ENCODE results near the gene ZNF140. TPM values are rescaled to one million over a fixed set of nuclear protein-coding genes. Genes with fewer than 3 reads are reported as not detected.
A peak's percentile ranks its signal among the peaks of the same experiment; 100 is the strongest.

ZNF140 gene
- total RNA-seq, 2 experiments from 2014 or later: 14.6 to 16.2 TPM

DNA sequence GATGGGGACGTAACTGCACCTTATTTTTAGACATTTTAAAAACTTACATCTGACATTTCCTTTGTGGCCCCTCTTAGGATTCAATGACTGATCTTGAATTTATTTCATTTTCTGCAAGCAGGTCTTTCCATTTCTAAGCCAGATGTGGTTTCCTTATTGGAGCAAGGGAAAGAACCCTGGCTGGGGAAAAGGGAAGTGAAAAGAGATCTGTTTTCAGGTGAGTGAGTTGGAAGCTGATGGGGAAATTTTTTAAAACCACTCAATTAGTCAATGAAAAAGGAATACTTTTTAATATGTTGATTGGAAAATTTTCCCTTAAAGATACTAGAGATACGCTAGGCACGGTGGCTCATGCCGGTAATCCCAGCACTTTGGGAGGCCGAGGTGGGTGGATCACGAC is 2.6 kb downstream of the ZNF140 start:
- CTCF ChIA-PET: interaction anchor here (1.2 kb wide), 1 partner anchor 16 kb away, joined by 3 read pairs; no protein-coding TSS in a partner anchor
- Mint-ChIP-seq H3K4me1 (peaks cover 17% of the 10 kb centered on the region), H3K9me3 (peaks cover 54% of the 10 kb centered on the region), H3K27ac (no peak overlapping the region), H3K36me3 (ENCODE audit: low read depth) (peaks cover 71% of the 10 kb centered on the region), H3K4me3 (no peak overlapping the region), H3K27me3 (no peaks in the 10 kb centered on the region)
- DNase-seq: no peak
- POLR2A ChIA-PET: no interaction called here

DNA sequence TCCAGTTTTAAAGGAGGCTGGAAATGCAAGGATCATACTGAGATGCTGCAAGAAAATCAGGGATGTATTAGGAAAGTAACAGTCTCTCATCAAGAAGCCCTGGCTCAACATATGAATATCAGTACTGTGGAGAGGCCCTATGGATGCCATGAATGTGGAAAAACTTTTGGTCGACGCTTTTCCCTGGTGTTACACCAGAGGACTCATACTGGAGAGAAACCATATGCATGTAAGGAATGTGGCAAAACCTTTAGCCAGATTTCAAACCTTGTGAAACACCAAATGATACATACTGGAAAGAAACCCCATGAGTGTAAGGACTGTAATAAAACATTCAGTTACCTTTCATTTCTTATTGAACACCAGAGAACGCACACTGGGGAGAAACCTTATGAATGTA is 24.9 kb downstream of the ZNF140 start:
- H3K27me3 Mint-ChIP-seq: no peaks in the 10 kb centered on the region
- H3K27ac Mint-ChIP-seq: no peak overlapping the region
- H3K4me3 Mint-ChIP-seq: no peak overlapping the region
- ChIA-PET POLR2A (no interaction called here), CTCF (no interaction called here)
- no peak for DNase-seq
- no peaks in the 10 kb centered on the region for H3K4me1 Mint-ChIP-seq
- peaks cover 85% of the 10 kb centered on the region for H3K36me3 Mint-ChIP-seq (ENCODE audit: low read depth)
- H3K9me3 Mint-ChIP-seq: peaks cover 72% of the 10 kb centered on the region

DNA sequence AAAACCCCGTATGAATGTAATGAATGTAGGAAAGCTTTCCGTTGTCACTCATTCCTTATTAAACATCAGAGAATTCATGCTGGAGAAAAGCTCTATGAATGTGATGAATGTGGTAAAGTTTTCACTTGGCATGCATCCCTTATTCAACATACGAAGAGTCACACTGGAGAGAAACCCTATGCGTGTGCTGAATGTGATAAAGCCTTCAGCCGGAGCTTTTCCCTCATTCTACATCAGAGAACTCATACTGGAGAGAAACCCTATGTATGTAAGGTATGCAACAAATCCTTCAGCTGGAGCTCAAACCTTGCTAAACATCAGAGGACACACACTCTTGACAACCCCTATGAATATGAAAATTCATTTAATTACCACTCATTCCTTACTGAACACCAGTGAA is 25.5 kb downstream of the ZNF140 start:
- Mint-ChIP-seq H3K9me3 (peaks cover 68% of the 10 kb centered on the region), H3K4me1 (no peaks in the 10 kb centered on the region), H3K27ac (no peak overlapping the region), H3K27me3 (no peaks in the 10 kb centered on the region), H3K4me3 (no peak overlapping the region), H3K36me3 (ENCODE audit: low read depth) (peaks cover 80% of the 10 kb centered on the region)
- no peak for DNase-seq
- ChIA-PET CTCF (no interaction called here), POLR2A (no interaction called here)

DNA sequence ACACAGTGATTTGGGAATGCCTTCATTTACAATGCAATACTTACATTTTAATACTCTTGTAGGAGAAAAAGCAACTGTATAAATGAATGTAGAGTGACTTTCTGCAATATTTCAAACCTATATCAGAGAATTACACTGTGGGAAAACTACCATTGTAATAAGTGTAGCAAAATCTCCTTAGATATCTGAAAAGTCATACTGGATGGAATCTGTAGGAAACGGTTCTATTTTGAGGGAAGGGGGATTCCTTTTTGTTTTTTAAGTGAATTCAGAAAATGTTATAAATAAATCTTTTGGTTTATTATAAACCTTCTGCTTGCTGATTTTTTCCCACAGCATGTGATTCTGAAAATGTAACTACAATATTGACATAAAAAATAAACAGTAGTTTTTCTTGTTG is 26.4 kb downstream of the ZNF140 start:
- H3K27ac Mint-ChIP-seq: no peak overlapping the region
- peaks cover 61% of the 10 kb centered on the region for H3K9me3 Mint-ChIP-seq
- DNase-seq: no peak
- no peaks in the 10 kb centered on the region for H3K4me1 Mint-ChIP-seq
- POLR2A ChIA-PET: no interaction called here
- H3K4me3 Mint-ChIP-seq: no peak overlapping the region
- H3K36me3 Mint-ChIP-seq (ENCODE audit: low read depth): peaks cover 75% of the 10 kb centered on the region
- CTCF ChIA-PET: no interaction called here
- no peaks in the 10 kb centered on the region for H3K27me3 Mint-ChIP-seq

DNA sequence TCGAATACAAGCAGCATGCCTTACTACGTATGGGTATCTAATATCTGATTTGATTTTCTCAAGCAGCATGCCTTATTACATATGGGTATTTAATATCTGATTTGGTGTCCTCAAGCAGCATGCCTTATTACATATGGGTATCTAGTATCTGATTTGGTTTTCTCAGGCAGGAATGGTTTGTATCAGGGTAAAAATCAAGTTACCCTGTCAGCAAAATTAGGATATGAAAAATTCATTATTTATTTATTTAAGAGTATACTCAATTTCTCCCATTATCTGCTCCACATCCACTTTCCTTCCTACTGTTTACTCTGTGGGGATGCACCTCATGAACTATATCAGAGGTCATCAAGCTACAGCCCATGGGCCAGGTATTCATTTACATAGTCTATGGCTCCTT is 27.4 kb downstream of the ZNF140 start:
- peaks cover 60% of the 10 kb centered on the region for H3K9me3 Mint-ChIP-seq
- H3K4me1 Mint-ChIP-seq: no peaks in the 10 kb centered on the region
- no peaks in the 10 kb centered on the region for H3K27me3 Mint-ChIP-seq
- H3K4me3 Mint-ChIP-seq: no peak overlapping the region
- no peak for DNase-seq
- ChIA-PET POLR2A (no interaction called here), CTCF (no interaction called here)
- H3K36me3 Mint-ChIP-seq (ENCODE audit: low read depth): peaks cover 70% of the 10 kb centered on the region
- no peak overlapping the region for H3K27ac Mint-ChIP-seq

DNA sequence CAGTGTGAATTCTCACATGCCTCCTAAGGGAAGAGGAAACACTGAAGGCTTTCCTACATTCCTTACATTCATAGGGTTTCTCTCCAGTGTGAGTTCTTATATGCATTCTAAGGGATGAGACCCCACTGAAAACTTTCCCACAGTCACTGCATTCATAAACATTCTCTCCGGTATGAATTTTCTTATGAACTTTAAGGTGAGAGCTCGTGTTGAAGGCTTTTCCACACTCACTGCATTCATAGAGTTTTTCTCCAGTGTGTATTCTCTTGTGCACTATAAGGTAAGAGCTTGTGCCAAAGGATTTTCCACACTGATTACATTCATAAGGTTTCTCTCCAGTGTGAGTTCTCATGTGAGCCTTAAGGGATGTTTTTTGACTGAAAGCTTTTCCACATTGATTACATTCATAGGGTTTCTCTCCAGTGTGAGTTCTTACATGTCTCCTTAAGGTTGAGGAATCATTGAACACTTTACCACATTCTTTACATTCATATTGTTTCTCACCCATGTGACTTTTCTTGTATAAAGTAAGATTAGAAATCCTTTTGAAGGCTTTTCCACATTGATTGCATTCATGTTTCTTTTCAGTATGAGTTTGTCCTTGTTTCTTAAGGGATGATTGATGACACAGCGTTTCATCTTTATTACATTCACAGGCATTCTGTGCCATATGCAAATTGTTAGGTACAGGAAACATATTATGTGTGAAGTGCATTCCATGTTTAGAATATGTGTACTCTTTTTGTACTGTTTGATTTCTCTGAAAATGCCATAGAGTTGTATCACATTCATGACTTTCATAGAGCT is 39.9 kb downstream of the ZNF140 start:
- CTCF ChIA-PET: interaction anchor here (0.6 to 1.2 kb wide), 3 partner anchors 16 to 61 kb away, joined by 3 read pairs; partner anchors contain the start of gene ZNF268
- Mint-ChIP-seq H3K9me3 (peaks cover 69% of the 10 kb centered on the region), H3K4me1 (no peaks in the 10 kb centered on the region), H3K27ac (no peak overlapping the region), H3K27me3 (no peaks in the 10 kb centered on the region), H3K4me3 (no peak overlapping the region), H3K36me3 (ENCODE audit: low read depth) (peaks cover 78% of the 10 kb centered on the region)
- POLR2A ChIA-PET: no interaction called here
- DNase-seq: no peak

DNA sequence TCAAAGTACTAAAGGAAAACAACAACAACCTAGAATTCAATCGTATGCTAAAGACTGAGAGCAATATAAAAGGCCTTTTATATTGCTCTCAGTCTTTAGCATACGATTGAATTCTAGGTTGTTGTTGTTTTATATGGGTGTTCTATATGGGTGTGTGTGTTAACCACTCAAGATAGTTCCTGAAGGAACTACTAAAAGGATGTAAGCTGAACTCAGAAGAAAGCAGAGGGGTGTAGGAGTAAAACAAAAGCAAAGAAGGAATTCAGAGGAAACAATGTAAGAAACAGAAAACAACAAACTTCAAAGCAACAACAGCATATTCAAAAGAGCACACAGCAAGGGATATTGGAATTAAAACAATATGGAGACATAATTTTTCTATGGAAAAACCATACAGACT is 44.0 kb downstream of the ZNF140 start:
- H3K27ac Mint-ChIP-seq: no peak overlapping the region
- peaks cover 75% of the 10 kb centered on the region for H3K36me3 Mint-ChIP-seq (ENCODE audit: low read depth)
- peaks cover 53% of the 10 kb centered on the region for H3K9me3 Mint-ChIP-seq
- POLR2A ChIA-PET: no interaction called here
- no peak for DNase-seq
- CTCF ChIA-PET: no interaction called here
- H3K27me3 Mint-ChIP-seq: no peaks in the 10 kb centered on the region
- peaks cover 10% of the 10 kb centered on the region for H3K4me1 Mint-ChIP-seq
- H3K4me3 Mint-ChIP-seq: no peak overlapping the region

DNA sequence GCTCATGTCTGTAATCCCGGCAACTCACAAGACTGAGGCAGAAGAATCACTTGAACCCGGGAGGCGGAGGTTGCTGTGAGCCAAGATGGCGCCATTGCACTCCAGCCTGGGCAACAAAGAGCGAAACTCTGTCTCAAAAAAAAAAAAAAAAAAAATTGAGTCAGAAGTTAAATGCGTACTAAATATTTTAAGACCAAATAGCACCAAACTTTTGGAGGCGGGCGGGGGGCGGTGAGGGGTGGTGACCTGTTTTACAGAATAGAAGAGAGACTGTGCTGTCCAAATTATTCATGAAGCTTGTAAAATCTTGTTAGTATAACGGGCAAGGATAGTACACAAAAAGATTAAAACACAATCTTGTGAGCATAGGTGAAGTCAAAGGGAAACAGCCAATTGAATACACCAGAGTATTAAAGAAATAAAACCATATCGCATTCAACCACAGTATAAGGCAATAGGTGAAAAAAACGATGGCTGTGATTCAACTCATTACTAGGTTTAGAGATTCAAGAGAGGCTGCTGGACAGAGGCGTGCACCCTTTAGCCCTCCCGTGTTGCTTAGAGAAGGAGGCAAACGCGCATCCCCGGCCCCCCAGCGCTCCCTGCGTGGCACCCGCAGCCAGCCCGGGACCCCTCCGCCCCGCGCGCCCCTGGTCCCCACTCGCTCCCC is 48.8 kb downstream of the ZNF140 start:
- Mint-ChIP-seq H3K27ac (peak overlapping the region; percentile 99), H3K4me1 (peaks cover 22% of the 10 kb centered on the region), H3K36me3 (ENCODE audit: low read depth) (peaks cover 63% of the 10 kb centered on the region), H3K27me3 (no peaks in the 10 kb centered on the region), H3K9me3 (peaks cover 34% of the 10 kb centered on the region), H3K4me3 (peak overlapping the region; percentile 88)
- ChIA-PET CTCF (interaction anchor here (0.6 to 1.6 kb wide), 4 partner anchors 50 to 225 kb away, joined by 3 to 4 read pairs (median 3); no protein-coding TSS in a partner anchor), POLR2A (interaction anchor here (0.8 kb wide), 1 partner anchor 49 kb away, joined by 5 read pairs; no protein-coding TSS in a partner anchor)
- no peak for DNase-seq

DNA sequence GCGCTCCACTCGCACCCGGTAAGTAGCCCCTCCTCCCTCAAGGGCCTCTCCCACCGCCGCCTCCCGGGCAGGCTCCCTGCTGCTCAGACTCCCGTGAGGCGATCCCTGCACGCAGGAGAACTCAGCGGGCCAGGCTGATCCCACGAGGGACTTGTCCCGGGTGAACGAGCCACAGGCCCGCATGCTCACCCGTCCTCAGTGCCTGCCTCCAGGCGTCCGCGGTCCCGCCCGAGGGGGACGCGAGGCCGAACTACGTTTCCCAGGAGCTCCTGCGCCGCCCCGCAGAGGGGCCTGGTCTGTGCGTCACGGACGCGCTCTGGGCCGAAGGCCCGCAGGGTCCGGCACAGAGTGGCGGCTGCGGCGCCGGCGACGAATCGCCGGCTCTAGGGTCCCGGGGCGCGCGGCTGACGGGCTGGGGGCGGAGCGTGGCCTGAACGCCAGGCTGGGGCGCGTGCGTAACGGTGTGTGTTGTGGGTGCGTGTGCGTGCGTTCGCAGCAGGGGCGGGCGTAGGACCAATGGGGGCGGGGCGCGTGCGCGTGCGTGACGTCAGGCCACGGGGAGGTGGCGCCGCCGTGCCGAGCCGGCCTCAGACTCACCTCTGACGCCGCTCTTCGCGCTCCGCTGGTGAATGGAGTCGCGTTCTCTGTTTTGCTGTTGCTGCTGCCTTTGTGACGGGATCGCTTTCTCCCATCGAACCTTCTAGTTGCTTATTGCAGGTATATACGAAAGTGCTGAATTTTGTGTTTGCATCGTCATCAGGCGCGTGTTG is 49.5 kb downstream of the ZNF140 start, which contains the start of the genes ZNF10 and ZNF891:
ZNF10 (plus strand) TSS at position 590 of the 770 bp plus-strand sequence. CDS start 13,866 bp downstream, outside the sequence.
ZNF891 (minus strand) TSS at position 237 of the 770 bp plus-strand sequence. CDS start 8,356 bp downstream, outside the sequence.
- H3K9me3 Mint-ChIP-seq: peaks cover 36% of the 10 kb centered on the region
- peak; percentile 94 for DNase-seq
- peaks cover 62% of the 10 kb centered on the region for H3K36me3 Mint-ChIP-seq (ENCODE audit: low read depth)
- H3K27me3 Mint-ChIP-seq: no peaks in the 10 kb centered on the region
- ChIA-PET POLR2A (interaction anchor here (0.8 kb wide), 1 partner anchor 50 kb away, joined by 5 read pairs; no protein-coding TSS in a partner anchor), CTCF (interaction anchor here (0.6 to 1.6 kb wide), 4 partner anchors 50 to 226 kb away, joined by 3 to 4 read pairs (median 3); no protein-coding TSS in a partner anchor)
- H3K27ac Mint-ChIP-seq: peak within 1 kb of the TSS; percentile 99
- H3K4me1 Mint-ChIP-seq: peaks cover 22% of the 10 kb centered on the region
- H3K4me3 Mint-ChIP-seq: peak within 1 kb of the TSS; percentile 88

DNA sequence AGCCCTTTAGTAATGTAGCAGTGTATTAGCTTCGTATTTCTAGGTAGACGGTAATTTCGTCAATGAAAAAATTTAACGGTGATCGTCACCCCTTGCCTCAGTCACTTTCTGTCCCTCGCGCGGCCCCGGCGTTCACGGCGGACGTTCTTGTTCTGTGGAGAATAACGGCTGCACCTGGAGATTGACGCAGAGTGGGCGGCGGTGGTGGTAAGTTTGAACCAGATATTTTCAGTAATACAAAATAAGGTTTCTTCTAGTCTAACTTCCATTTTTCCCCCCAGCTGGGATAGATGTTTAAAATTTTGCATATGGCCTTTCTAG is 50.0 kb downstream of the ZNF140 start:
- Mint-ChIP-seq H3K27me3 (no peaks in the 10 kb centered on the region), H3K27ac (peak overlapping the region; percentile 99), H3K4me1 (peaks cover 22% of the 10 kb centered on the region), H3K36me3 (ENCODE audit: low read depth) (peaks cover 62% of the 10 kb centered on the region), H3K9me3 (peaks cover 36% of the 10 kb centered on the region), H3K4me3 (peak overlapping the region; percentile 88)
- CTCF ChIA-PET: interaction anchor here (0.9 to 1.6 kb wide), 4 partner anchors 9 to 227 kb away, joined by 3 to 4 read pairs (median 3); no protein-coding TSS in a partner anchor
- DNase-seq: peak; percentile 52
- POLR2A ChIA-PET: no interaction called here

DNA sequence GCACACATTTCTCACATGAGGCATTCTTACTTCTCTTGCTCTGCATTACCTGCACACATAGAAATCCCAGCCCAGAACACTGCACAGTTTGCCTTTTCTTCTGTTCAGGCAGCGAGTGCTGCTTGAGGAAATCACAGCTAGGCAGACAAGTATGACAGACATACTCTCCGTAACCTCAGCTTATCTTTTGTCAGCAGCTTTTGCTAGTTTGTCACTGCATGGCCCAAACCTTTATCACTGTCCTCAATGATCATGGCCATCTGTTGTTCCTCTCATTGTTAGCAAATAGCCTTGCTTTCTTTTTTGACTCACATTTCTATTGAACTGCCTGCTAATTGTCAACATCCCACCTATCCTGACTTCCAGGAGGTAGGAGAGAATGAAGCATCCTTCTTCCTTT is 55.0 kb downstream of the ZNF140 start:
- Mint-ChIP-seq H3K4me1 (peaks cover 9% of the 10 kb centered on the region), H3K4me3 (no peak overlapping the region), H3K36me3 (ENCODE audit: low read depth) (peaks cover 67% of the 10 kb centered on the region), H3K27ac (no peak overlapping the region), H3K9me3 (peaks cover 60% of the 10 kb centered on the region), H3K27me3 (no peaks in the 10 kb centered on the region)
- ChIA-PET CTCF (interaction anchor here (0.8 to 1.2 kb wide), 2 partner anchors 17 to 24 kb away, joined by 3 read pairs; no protein-coding TSS in a partner anchor), POLR2A (no interaction called here)
- DNase-seq: no peak

DNA sequence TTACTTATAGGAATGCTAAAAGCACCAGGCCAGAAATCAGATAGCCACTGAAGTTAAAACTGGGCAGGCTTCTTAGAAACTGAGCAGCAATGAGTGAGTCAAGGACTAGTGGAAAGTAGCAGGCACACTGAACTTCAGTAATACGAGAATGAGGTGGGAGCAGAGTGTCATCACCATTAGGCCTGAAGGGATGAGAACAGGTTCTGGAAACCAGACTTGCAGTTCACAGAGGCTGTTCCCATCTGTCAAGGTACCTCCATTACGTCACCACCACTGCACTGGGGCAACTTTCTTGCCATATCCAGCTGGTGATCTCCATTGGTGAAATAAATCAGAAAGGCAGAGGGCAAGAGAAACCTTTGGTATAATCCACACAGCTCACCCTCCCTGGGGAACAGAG is 65.3 kb downstream of the ZNF140 start:
- no peak overlapping the region for H3K4me3 Mint-ChIP-seq
- no peaks in the 10 kb centered on the region for H3K4me1 Mint-ChIP-seq
- ChIA-PET POLR2A (no interaction called here), CTCF (no interaction called here)
- H3K27me3 Mint-ChIP-seq: no peaks in the 10 kb centered on the region
- H3K9me3 Mint-ChIP-seq: peaks cover 51% of the 10 kb centered on the region
- H3K36me3 Mint-ChIP-seq (ENCODE audit: low read depth): peaks cover 74% of the 10 kb centered on the region
- DNase-seq: no peak
- H3K27ac Mint-ChIP-seq: no peak overlapping the region

Measured in activated CD4-positive, alpha-beta T cell treated with anti-CD3 and anti-CD28 coated beads, Interleukin-2, amount 10 ng/mL, durations not matched to agents 7 days and 5 days (primary cell).